ENCODE data around the gene ACTR2. TPM values are rescaled to one million over a fixed set of nuclear protein-coding genes. Genes with fewer than 3 reads are reported as not detected.

Gene ACTR2
- total and polyA plus RNA-seq, 2 of the 13 experiments (the other 11 are each of a cell fraction or from before 2014, with no cell fraction given), result 51.2 to 100 TPM

- peak; percentile 58 for TF ChIP-seq PATZ1 (CRISPR knock-in tag; IDR thresholded peaks at IDR 0.05)
- TF ChIP-seq NPAS2 (CRISPR knock-in tag; IDR thresholded peaks at IDR 0.05; ENCODE audit: borderline replicate concordance), result no peak
- TF ChIP-seq ZNF713 (CRISPR knock-in tag; IDR thresholded peaks at IDR 0.05), result no peak
- no peak for TF ChIP-seq ZNF660 (CRISPR knock-in tag; IDR thresholded peaks at IDR 0.05; ENCODE audit: borderline replicate concordance, low read depth)
- TF ChIP-seq MAFF (IDR thresholded peaks at IDR 0.05; ENCODE audit: low read depth, low read length), result no peak
- TF ChIP-seq AKAP8 (CRISPR knock-in tag; IDR thresholded peaks at IDR 0.05), result no peak
- no peak for TF ChIP-seq MIER2 (CRISPR knock-in tag; IDR thresholded peaks at IDR 0.05)
- no peak for TF ChIP-seq TFDP1 (CRISPR knock-in tag; IDR thresholded peaks at IDR 0.05; ENCODE audit: borderline replicate concordance)
- TF ChIP-seq TBL1XR1 (IDR thresholded peaks at IDR 0.05; ENCODE audit: borderline replicate concordance, low read length, partially characterized antibody), result peak; percentile 13
- no peak for TF ChIP-seq NFE2L2 (IDR thresholded peaks at IDR 0.05; ENCODE audit: low read length)
- 0 out of 2 replicates have a peak, but pooled peaks have one; percentile 2 for TF ChIP-seq ZNF770 (CRISPR knock-in tag; IDR thresholded peaks at IDR 0.05)
- TF ChIP-seq HHEX (CRISPR knock-in tag; IDR thresholded peaks at IDR 0.05), result 0 out of 2 replicates have a peak, but pooled peaks have one; percentile 7
- no peak for TF ChIP-seq NFE2L1 (CRISPR knock-in tag; IDR thresholded peaks at IDR 0.05; ENCODE audit: borderline replicate concordance)
- no peak for TF ChIP-seq FOXK1 (CRISPR knock-in tag; IDR thresholded peaks at IDR 0.05; ENCODE audit: borderline replicate concordance, low read depth)
- no peak for TF ChIP-seq ZNF839 (CRISPR knock-in tag; IDR thresholded peaks at IDR 0.05; ENCODE audit: borderline replicate concordance)
- no peak for TF ChIP-seq TSC22D2 (CRISPR knock-in tag; IDR thresholded peaks at IDR 0.05; ENCODE audit: borderline replicate concordance)
- TF ChIP-seq NR0B2 (CRISPR knock-in tag; IDR thresholded peaks at IDR 0.05), result no peak
- TF ChIP-seq HMGXB4 (CRISPR knock-in tag; IDR thresholded peaks at IDR 0.05; ENCODE audit: borderline replicate concordance in 1 of 2, low read depth in 1 of 2), result peak in 1 of 2 experiments; percentile 6; a peak in 1 of 4 replicates
Measured at GRCh38 chr2:65186093-65186868, 41.4 kb upstream of the ACTR2 start (continued).

All from HepG2 (cell line).